IMR-90 (cell line): ENCODE results near the gene PRKG2. TPM values are rescaled to one million over a fixed set of nuclear protein-coding genes. Genes with fewer than 3 reads are reported as not detected.

Source experiments
- ATAC-seq: fragments of 200-7000 bp; cut with Tn5 transposase; 2 replicates; pipeline ENCODE4 v1.9.1; 2020; ENCODE audit warnings: low read depth, mild to moderate bottlenecking, moderate library complexity
- BruUV-seq: library from RNA; stranded (reverse); fragments of 400-500 nt; replicated peaks from 2 replicates; lab custom pipeline; 2021; lab: Mats Ljungman, UMichigan
- CTCF ChIA-PET: fragments of 300-600 bp; formaldehyde crosslinking; extraction: SDS; loops from one replicate; lab custom pipeline; 2021; ENCODE audit warnings: antibody characterized with exemption; lab: Yijun Ruan, JAX
- POLR2A ChIA-PET: fragments of 300-600 bp; sonication (Branson Sonifier 250); formaldehyde crosslinking; loops from one replicate; lab custom pipeline; 2022; ENCODE audit warnings: antibody characterized with exemption; ENCODE audit not compliant: unreplicated experiment; lab: Charles Lee
- DNase-seq: peaks from one replicate; pipeline ENCODE4 v3.0.0; 2013
- H2AFZ ChIP-seq: replicated peaks from 2 replicates; pipeline ENCODE3; 2013; ENCODE audit warnings: low read length, mild to moderate bottlenecking; ENCODE audit not compliant: poor library complexity
- H2AK5ac ChIP-seq: 2 replicates; pipeline ENCODE4 v1.6.1; 2013; ENCODE audit warnings: low read depth, low read length, inconsistent platforms
- H2AK9ac ChIP-seq: replicated peaks from 2 replicates; pipeline ENCODE3; 2013; ENCODE audit warnings: mild to moderate bottlenecking, low read depth, low read length, moderate library complexity; ENCODE audit not compliant: poor library complexity
- H2BK120ac ChIP-seq: 2 replicates; pipeline ENCODE4 v1.6.1; 2013; ENCODE audit warnings: low read depth, low read length, inconsistent platforms
- H2BK15ac ChIP-seq: 3 replicates; pipeline ENCODE4 v1.6.1; 2013; ENCODE audit warnings: low read depth, low read length, inconsistent platforms
- H2BK20ac ChIP-seq: 2 replicates; pipeline ENCODE4 v1.6.1; 2013; ENCODE audit warnings: low read depth, mild to moderate bottlenecking, inconsistent platforms, low read length, moderate library complexity
- H2BK5ac ChIP-seq: 2 replicates; pipeline ENCODE4 v1.6.1; 2013; ENCODE audit warnings: mild to moderate bottlenecking, low read depth, low read length, inconsistent platforms; ENCODE audit not compliant: poor library complexity, severe bottlenecking
- H3K14ac ChIP-seq: replicated peaks from 2 replicates; pipeline ENCODE4 v1.6.1; 2013; ENCODE audit warnings: low read depth, low read length, inconsistent platforms
- H3K18ac ChIP-seq: 2 replicates; pipeline ENCODE4 v1.6.1; 2013; ENCODE audit warnings: low read depth, low read length, control low read depth
- H3K23ac ChIP-seq: 2 replicates; pipeline ENCODE4 v1.6.1; 2013; ENCODE audit warnings: low read depth, low read length, inconsistent platforms
- H3K27ac ChIP-seq: 2 replicates; pipeline ENCODE4 v1.5.1; 2013; ENCODE audit warnings: mild to moderate bottlenecking, control low read depth, low read length; ENCODE audit not compliant: insufficient read depth
- H3K27me3 ChIP-seq: 2 replicates; pipeline ENCODE4 v1.6.1; 2013; ENCODE audit warnings: low read length; ENCODE audit not compliant: control insufficient read depth, insufficient read depth
- H3K36me3 ChIP-seq: 2 replicates; pipeline ENCODE4 v1.6.1; 2013; ENCODE audit warnings: low read length, mixed read lengths; ENCODE audit not compliant: control insufficient read depth, insufficient read depth
- H3K4ac ChIP-seq: 2 replicates; pipeline ENCODE4 v1.6.1; 2013; ENCODE audit warnings: low read depth, low read length, inconsistent platforms
- H3K4me1 ChIP-seq: 2 replicates; pipeline ENCODE4 v1.6.1; 2013; ENCODE audit warnings: low read length, mixed read lengths; ENCODE audit not compliant: control insufficient read depth, insufficient read depth
- H3K4me2 ChIP-seq: 2 replicates; pipeline ENCODE4 v1.6.1; 2013; ENCODE audit warnings: low read depth, mild to moderate bottlenecking, control low read depth, low read length, moderate library complexity
- H3K4me3 ChIP-seq: 2 replicates; pipeline ENCODE4 v1.5.1; 2013; ENCODE audit warnings: low read depth, mild to moderate bottlenecking, control low read depth, low read length, moderate library complexity; ENCODE audit not compliant: insufficient read depth
- H3K56ac ChIP-seq: 2 replicates; pipeline ENCODE4 v1.6.1; 2013; ENCODE audit warnings: low read length, inconsistent platforms; ENCODE audit not compliant: insufficient read depth; ENCODE audit errors: extremely low read depth
- H3K79me1 ChIP-seq, 2 experiments: 2 replicates each; pipeline ENCODE4 v1.6.1; 2013; ENCODE audit warnings: low read length in 2 of 2, inconsistent platforms in 1 of 2, low read depth in 1 of 2
- H3K9ac ChIP-seq: 2 replicates; pipeline ENCODE4 v1.6.1; 2013; ENCODE audit warnings: low read depth, low read length, control low read depth
- H3K9me1 ChIP-seq: 2 replicates; pipeline ENCODE4 v1.6.1; 2013; ENCODE audit warnings: low read length, inconsistent platforms; ENCODE audit not compliant: insufficient read depth
- H3K9me3 ChIP-seq: 2 replicates; pipeline ENCODE4 v1.6.1; 2013; ENCODE audit warnings: low read length; ENCODE audit not compliant: control insufficient read depth, insufficient read depth
- H4K20me1 ChIP-seq: 2 replicates; pipeline ENCODE4 v1.6.1; 2013; ENCODE audit warnings: low read length, inconsistent platforms; ENCODE audit not compliant: insufficient read depth
- H4K5ac ChIP-seq: 2 replicates; pipeline ENCODE4 v1.6.1; 2013; ENCODE audit warnings: mild to moderate bottlenecking, low read depth, low read length, control low read depth
- H4K8ac ChIP-seq, 2 experiments: 2 replicates each; pipeline ENCODE4 v1.6.1; 2013; ENCODE audit warnings: low read depth in 2 of 2, low read length in 2 of 2, control low read depth in 1 of 2, inconsistent platforms in 1 of 2
- H4K91ac ChIP-seq: 2 replicates; pipeline ENCODE4 v1.6.1; 2013; ENCODE audit warnings: low read depth, low read length, inconsistent platforms; ENCODE audit not compliant: insufficient read depth
- BHLHE40 ChIP-seq: fragments of 150-350 bp; IDR thresholded peaks from 2 replicates; pipeline ENCODE4 v1.6.1; 2016; ENCODE audit warnings: mild to moderate bottlenecking, low read depth, low read length
- CEBPB ChIP-seq: IDR thresholded peaks from 2 replicates; pipeline ENCODE4 v1.6.1; 2012; ENCODE audit warnings: low read depth, low read length, improper control_type of control experiment
- CHD1 ChIP-seq: IDR thresholded peaks from 2 replicates; pipeline ENCODE4 v1.6.1; 2012; ENCODE audit warnings: low read depth, low read length, improper control_type of control experiment
- CTCF ChIP-seq: conservative IDR thresholded peaks from 2 replicates; pipeline ENCODE4 v1.5.1; 2012; ENCODE audit warnings: mild to moderate bottlenecking, low read depth, low read length, improper control_type of control experiment
- ELK1 ChIP-seq: fragments of 150-350 bp; IDR thresholded peaks from 2 replicates; pipeline ENCODE4 v1.6.1; 2016; ENCODE audit warnings: low read depth, mild to moderate bottlenecking, low read length, moderate library complexity, borderline replicate concordance
- FOS ChIP-seq: fragments of 150-350 bp; IDR thresholded peaks from 2 replicates; pipeline ENCODE4 v1.6.1; 2016; ENCODE audit warnings: low read depth, low read length
- MAFK ChIP-seq: IDR thresholded peaks from 2 replicates; pipeline ENCODE4 v1.6.1; 2012; ENCODE audit warnings: low read depth, low read length, improper control_type of control experiment
- MAZ ChIP-seq: IDR thresholded peaks from 2 replicates; pipeline ENCODE4 v1.6.1; 2012; ENCODE audit warnings: low read depth, mild to moderate bottlenecking, low read length, improper control_type of control experiment, moderate library complexity, borderline replicate concordance
- MXI1 ChIP-seq: IDR thresholded peaks from 2 replicates; pipeline ENCODE4 v1.6.1; 2012; ENCODE audit warnings: low read depth, mild to moderate bottlenecking, low read length, moderate library complexity, borderline replicate concordance
- NFE2L2 ChIP-seq: fragments of 150-350 bp; IDR thresholded peaks from 2 replicates; pipeline ENCODE4 v1.6.1; 2016; ENCODE audit warnings: low read depth, mild to moderate bottlenecking, low read length
- POLR2A ChIP-seq: IDR thresholded peaks from 2 replicates; pipeline ENCODE4 v1.6.1; 2012; ENCODE audit warnings: mild to moderate bottlenecking, low read depth, low read length
- RAD21 ChIP-seq: IDR thresholded peaks from 2 replicates; pipeline ENCODE4 v1.6.1; 2012; ENCODE audit warnings: low read length, improper control_type of control experiment
- RCOR1 ChIP-seq: IDR thresholded peaks from 2 replicates; pipeline ENCODE4 v1.6.1; 2012; ENCODE audit warnings: mild to moderate bottlenecking, low read length, improper control_type of control experiment; ENCODE audit not compliant: insufficient replicate concordance
- RFX5 ChIP-seq: IDR thresholded peaks from 2 replicates; pipeline ENCODE4 v1.8.0; 2012; ENCODE audit warnings: low read depth, mild to moderate bottlenecking, low read length, moderate library complexity
- SMC3 ChIP-seq: fragments of 150-350 bp; IDR thresholded peaks from 2 replicates; pipeline ENCODE4 v1.6.1; 2016; ENCODE audit warnings: low read depth, mild to moderate bottlenecking, antibody characterized with exemption, low read length, moderate library complexity
- dilution Hi-C: fragments of 300-500 bp; cut with HindIII; formaldehyde crosslinking; loops from one replicate; pipeline ENCODE4 v1.14.3; 2018; ENCODE audit warnings: low sequenced_read_pairs; ENCODE audit not compliant: unreplicated experiment
- in situ Hi-C: fragments of 300-500 bp; cut with MboI; formaldehyde crosslinking; loops from 3 replicates; pipeline ENCODE4 v1.14.3; 2019; ENCODE audit warnings: low sequenced_read_pairs, inconsistent platforms, mixed read lengths
- intact Hi-C: fragments of 100-400 bp; cut with micrococcal nuclease; formaldehyde crosslinking; loops from 2 replicates; pipeline ENCODE4 v1.10.0; 2022
- polyA plus RNA-seq, 3 experiments: library from polyadenylated mRNA; depleted of rRNA; stranded (reverse); fragments of >200 nt; gene quantifications; 2 replicates each; pipeline ENCODE4 v1.2.3, GENCODE V29; 2012; ENCODE audit warnings: low replicate concordance in 1 of 3
- total RNA-seq: library from RNA; depleted of rRNA; stranded (reverse); fragments of >200 nt; gene quantifications from 2 replicates; pipeline ENCODE4 v1.2.3, GENCODE V29; 2012
- TF ChIP-seq, protein P1 (sequence below): fragments of 150-350 bp; IDR thresholded peaks from 2 replicates; pipeline ENCODE4 v1.6.1; 2017; ENCODE audit warnings: mild to moderate bottlenecking, antibody characterized with exemption, low read length, low read depth

The PRKG2 gene
- total and polyA plus RNA-seq, 2 of the 4 experiments (the other 2 are of a cell fraction), result 0.44 to 2.0 TPM

- Histone ChIP-seq H3K23ac (no peak overlapping the region), H2BK5ac (no peak overlapping the region), H2BK120ac (no peak overlapping the region), H3K14ac (no peak overlapping the region), H3K27me3 (no peaks in the 10 kb centered on the region), H3K4me2 (no peak overlapping the region), H3K9me3 (no peaks in the 10 kb centered on the region), H2BK15ac (no peak overlapping the region), H4K20me1 (no peaks in the 10 kb centered on the region), H4K91ac (no peak overlapping the region), H4K8ac (no peak overlapping the region), H3K4me3 (no peak overlapping the region), H2AFZ (no peak overlapping the region), H3K79me1 (no peaks in the 10 kb centered on the region), H2BK20ac (no peak overlapping the region), H3K9ac (no peak overlapping the region), H3K27ac (no peak overlapping the region), H3K9me1 (no peaks in the 10 kb centered on the region), H3K18ac (no peak overlapping the region), H4K5ac (no peak overlapping the region), H3K4me1 (no peaks in the 10 kb centered on the region), H3K56ac (no peak overlapping the region), H2AK5ac (no peak overlapping the region), H3K4ac (no peak overlapping the region), H3K36me3 (peaks cover 2% of the 10 kb centered on the region; the same call in 1 of the 2 replicates), H2AK9ac (no peak overlapping the region)
- DNase-seq, result no peak
- in situ Hi-C loops, result no loop called here
- no peak for ATAC-seq
- intact Hi-C loops, result no loop called here
- TF ChIP-seq CHD1 (no peak), CEBPB (no peak), ELK1 (no peak), RFX5 (no peak), FOS (no peak), NFE2L2 (no peak), POLR2A (no peak), RCOR1 (no peak), BHLHE40 (no peak), MXI1 (no peak), MAZ (no peak), MAFK (no peak), SMC3 (no peak), CTCF (no peak), RAD21 (no peak)
- TF ChIP-seq, protein P1, sequence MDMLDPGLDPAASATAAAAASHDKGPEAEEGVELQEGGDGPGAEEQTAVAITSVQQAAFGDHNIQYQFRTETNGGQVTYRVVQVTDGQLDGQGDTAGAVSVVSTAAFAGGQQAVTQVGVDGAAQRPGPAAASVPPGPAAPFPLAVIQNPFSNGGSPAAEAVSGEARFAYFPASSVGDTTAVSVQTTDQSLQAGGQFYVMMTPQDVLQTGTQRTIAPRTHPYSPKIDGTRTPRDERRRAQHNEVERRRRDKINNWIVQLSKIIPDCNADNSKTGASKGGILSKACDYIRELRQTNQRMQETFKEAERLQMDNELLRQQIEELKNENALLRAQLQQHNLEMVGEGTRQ, result no peak
- CTCF ChIA-PET, result interaction anchor here (1.0 kb wide), 1 partner anchor 9 kb away, joined by 4 read pairs; no protein-coding TSS in a partner anchor
- POLR2A ChIA-PET, result no interaction called here
- dilution Hi-C loops, result no loop called here
- BruUV-seq, result no TSS peak
Observed at GRCh38 chr4:81149976-81150375, 65.0 kb downstream of the PRKG2 start.
